Lower leg skin (tissue), 4 donors: Measurements from ENCODE around the gene AFF2. TPM values are rescaled to one million over a fixed set of nuclear protein-coding genes. Genes with fewer than 3 reads are reported as not detected.

Source experiments
- DNase-seq, 2 donors: peaks; one replicate each; pipeline ENCODE4 v3.0.0-alpha.2; 2019; ENCODE audit warnings: low spot score in 2 of 2
- H3K4me3 ChIP-seq: fragments of 200-600 bp; sonication (generic); 2 replicates; pipeline ENCODE4 v1.5.1; 2017; ENCODE audit warnings: mild to moderate bottlenecking, low read depth; ENCODE audit not compliant: poor library complexity, severe bottlenecking
- CTCF ChIP-seq, 3 donors: fragments of 450-650 bp; IDR thresholded peaks; one replicate each; pipeline ENCODE4 v1.5.1; 2016; ENCODE audit warnings: antibody characterized with exemption in 3 of 3, mild to moderate bottlenecking in 3 of 3, moderate library complexity in 2 of 3
- POLR2A ChIP-seq, 2 donors: fragments of 450-650 bp; IDR thresholded peaks; one replicate each; pipeline ENCODE4 v1.6.1; 2016 to 2017; ENCODE audit warnings: antibody characterized with exemption in 2 of 2, mild to moderate bottlenecking in 1 of 2, moderate library complexity in 1 of 2
- WGBS, 2 donors: methylation state at CpG; one replicate each; pipeline ENCODE4 v1.1.5; 2018; 5-methylcytosine and 5-hydroxymethylcytosine counted together
- intact Hi-C: fragments of 100-400 bp; cut with DNase I; formaldehyde crosslinking; loops from one replicate; pipeline ENCODE4 v1.15.0; 2023; ENCODE audit warnings: low total_unique reads
- total RNA-seq, 4 donors: library from RNA; depleted of rRNA; stranded (reverse); fragments of >200 nt; gene quantifications; one replicate each; pipeline ENCODE4 v1.1.0, GENCODE V29; 2016

The AFF2 gene
- total RNA-seq, 4 donors from 2014 or later, result 1.1 to 6.4 (median 2.5) TPM

DNA sequence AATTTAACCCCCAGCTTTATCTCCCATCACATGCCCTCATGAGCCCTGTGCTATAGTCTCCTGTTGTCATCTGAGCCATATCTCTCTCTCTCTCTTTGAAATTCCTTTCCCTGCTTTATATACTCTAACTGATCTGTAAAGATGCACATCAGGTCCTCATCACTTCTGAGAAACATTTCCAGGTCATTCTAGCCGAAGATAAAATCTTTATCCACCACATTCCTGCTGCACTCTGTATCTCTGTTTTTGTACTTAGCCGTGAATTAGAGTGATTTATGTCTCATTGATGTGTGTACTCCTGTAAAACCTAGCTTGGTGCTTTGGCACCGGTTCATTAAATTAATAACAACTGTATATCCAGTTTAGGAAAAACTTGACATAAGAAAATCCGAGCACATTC lies 113.2 kb downstream of the AFF2 start:
- TF ChIP-seq CTCF (IDR thresholded peaks at IDR 0.05) (no peak), POLR2A (IDR thresholded peaks at IDR 0.05) (no peak)
- no peak for DNase-seq
- intact Hi-C loops, result no loop called here
- WGBS, 2 donors, result 36 to 43% methylated on average over 4 of the region's 4 CpGs
- no peak overlapping the region for H3K4me3 ChIP-seq

DNA sequence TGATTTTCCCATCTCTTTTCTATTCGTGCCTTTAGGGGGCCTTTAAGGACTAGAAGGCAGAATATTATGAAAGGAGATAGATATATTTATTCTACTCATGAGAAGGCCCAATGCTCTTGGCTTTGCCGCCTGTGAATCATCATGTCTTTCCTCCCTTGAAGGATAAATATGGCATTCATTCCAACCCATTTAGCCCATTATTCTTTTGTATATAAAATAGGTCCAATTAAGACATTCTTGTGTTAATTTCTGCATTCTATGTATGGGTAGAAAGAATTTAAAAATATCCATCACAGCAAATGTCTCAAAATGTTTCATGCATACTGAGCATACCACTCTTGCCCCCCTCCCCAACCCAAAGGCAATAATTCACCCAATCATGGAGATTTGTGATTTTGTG lies 115.1 kb downstream of the AFF2 start:
- WGBS, 2 donors, result 51 to 83% methylated on average over 2 of the region's 2 CpGs
- H3K4me3 ChIP-seq, result no peak overlapping the region
- no peak for DNase-seq
- no peak for TF ChIP-seq CTCF (IDR thresholded peaks at IDR 0.05)
- TF ChIP-seq POLR2A (IDR thresholded peaks at IDR 0.05), result no peak
- intact Hi-C loops, result no loop called here

- no peak overlapping the region for H3K4me3 ChIP-seq
- DNase-seq, result no peak
- intact Hi-C loops, result no loop called here
- TF ChIP-seq POLR2A (IDR thresholded peaks at IDR 0.05), result no peak
- TF ChIP-seq CTCF (IDR thresholded peaks at IDR 0.05), result no peak
- 59 to 81% methylated on average over 3 of the region's 3 CpGs for WGBS, 2 donors
Observed at GRCh38 chrX:148618470-148619445, 118.3 kb downstream of the AFF2 start.

DNA sequence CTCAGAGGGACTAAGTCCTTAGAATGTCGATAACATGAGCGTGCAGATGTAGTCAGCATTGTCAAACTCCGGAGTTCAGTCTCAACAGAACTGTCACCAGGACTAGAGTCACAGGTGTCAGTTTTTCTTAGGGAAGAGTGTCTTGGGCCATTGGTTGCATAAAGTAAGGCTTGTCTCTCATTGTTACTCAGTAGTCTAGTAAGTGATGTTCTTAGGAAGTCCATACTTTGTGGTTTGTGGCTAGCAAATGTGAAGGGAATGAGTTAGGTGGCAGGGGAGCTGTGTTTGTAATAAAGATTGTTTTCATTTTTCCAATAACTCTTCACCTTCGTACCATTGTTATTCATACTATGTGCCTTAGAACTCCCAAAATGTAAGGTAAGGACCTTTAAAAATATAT lies 119.6 kb downstream of the AFF2 start:
- 86 to 89% methylated on average over 4 of the region's 4 CpGs for WGBS, 2 donors
- no peak for TF ChIP-seq POLR2A (IDR thresholded peaks at IDR 0.05)
- TF ChIP-seq CTCF (IDR thresholded peaks at IDR 0.05), result no peak
- intact Hi-C loops, result no loop called here
- DNase-seq, result no peak
- H3K4me3 ChIP-seq, result no peak overlapping the region

GRCh38 chrX:148624951-148625474 lies 124.6 kb downstream of the AFF2 start:
- TF ChIP-seq CTCF (IDR thresholded peaks at IDR 0.05) (no peak), POLR2A (IDR thresholded peaks at IDR 0.05) (no peak)
- intact Hi-C loops, result no loop called here
- no peak overlapping the region for H3K4me3 ChIP-seq
- 65 to 94% methylated on average over 2 of the region's 2 CpGs for WGBS, 2 donors
- no peak for DNase-seq
